ENCODE measurements around the gene CCDC144A. TPM values are rescaled to one million over a fixed set of nuclear protein-coding genes. Genes with fewer than 3 reads are reported as not detected.
"Not testable (repeated sequence)": the region's sequence is repeated elsewhere in the genome, so short reads cannot be mapped to it uniquely, and the experiment has no call there.

The CCDC144A gene
- total RNA-seq, 1 donor from 2014 or later: 3.0 TPM

DNA sequence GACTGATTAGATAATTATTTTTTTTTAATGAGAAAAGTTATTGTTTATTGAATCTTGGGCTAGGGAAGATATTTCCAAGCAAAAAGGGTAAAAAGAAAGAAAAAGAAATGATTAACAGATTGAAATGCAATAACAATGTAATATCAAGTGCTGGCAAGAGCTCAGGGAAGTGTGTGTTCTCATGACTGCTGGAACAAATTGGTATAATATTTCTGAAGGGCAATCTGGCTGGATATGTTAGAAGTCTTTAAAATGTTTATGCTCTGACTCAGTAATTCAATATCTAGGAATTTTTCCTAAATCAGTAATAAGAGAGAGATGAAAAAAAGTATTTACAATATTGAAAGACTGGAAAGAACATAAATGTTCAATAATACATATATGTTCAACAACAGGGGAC is 28.8 kb upstream of the CCDC144A start:
- peaks cover 18% of the 10 kb centered on the region for H3K27me3 Mint-ChIP-seq

DNA sequence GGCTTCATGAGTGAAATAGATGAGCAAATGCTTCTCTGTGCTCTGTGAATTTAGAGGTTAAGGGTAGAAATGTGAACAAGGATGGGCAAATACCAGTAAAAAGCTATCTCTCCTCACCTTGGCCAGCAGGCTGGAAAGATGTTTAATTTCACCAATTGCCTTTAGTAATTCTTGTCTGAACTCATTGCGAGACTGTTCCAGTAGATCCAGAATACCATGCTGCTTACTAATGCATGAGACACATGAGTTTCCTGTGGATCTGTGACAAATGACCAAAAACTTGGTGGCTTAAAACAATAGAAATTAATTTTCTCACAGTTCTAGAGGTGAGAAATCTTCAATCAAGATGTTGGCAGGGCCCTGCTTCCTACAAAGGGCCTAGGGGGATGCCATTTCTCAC is 27.1 kb upstream of the CCDC144A start:
- intact Hi-C loops (cut with micrococcal nuclease): no loop called here
- no peak overlapping the region for H3K27ac Mint-ChIP-seq
- peaks cover 10% of the 10 kb centered on the region for H3K4me1 Mint-ChIP-seq
- TF ChIP-seq, protein P1, sequence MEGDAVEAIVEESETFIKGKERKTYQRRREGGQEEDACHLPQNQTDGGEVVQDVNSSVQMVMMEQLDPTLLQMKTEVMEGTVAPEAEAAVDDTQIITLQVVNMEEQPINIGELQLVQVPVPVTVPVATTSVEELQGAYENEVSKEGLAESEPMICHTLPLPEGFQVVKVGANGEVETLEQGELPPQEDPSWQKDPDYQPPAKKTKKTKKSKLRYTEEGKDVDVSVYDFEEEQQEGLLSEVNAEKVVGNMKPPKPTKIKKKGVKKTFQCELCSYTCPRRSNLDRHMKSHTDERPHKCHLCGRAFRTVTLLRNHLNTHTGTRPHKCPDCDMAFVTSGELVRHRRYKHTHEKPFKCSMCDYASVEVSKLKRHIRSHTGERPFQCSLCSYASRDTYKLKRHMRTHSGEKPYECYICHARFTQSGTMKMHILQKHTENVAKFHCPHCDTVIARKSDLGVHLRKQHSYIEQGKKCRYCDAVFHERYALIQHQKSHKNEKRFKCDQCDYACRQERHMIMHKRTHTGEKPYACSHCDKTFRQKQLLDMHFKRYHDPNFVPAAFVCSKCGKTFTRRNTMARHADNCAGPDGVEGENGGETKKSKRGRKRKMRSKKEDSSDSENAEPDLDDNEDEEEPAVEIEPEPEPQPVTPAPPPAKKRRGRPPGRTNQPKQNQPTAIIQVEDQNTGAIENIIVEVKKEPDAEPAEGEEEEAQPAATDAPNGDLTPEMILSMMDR (IDR thresholded peaks at IDR 0.05): no peak
- DNase-seq (no peak), ATAC-seq (ENCODE audit: low read depth) (no peak)
- ChIA-PET CTCF (no interaction called here), POLR2A (no interaction called here)
- H3K4me3 Mint-ChIP-seq: no peak overlapping the region
- H3K27me3 Mint-ChIP-seq: peaks cover 18% of the 10 kb centered on the region
- H3K36me3 Mint-ChIP-seq (ENCODE audit: low read depth): no peaks in the 10 kb centered on the region
- H3K9me3 Mint-ChIP-seq: no peaks in the 10 kb centered on the region

More for the DNA sequence above, 28.8 kb upstream of the CCDC144A start:
- ChIA-PET POLR2A (no interaction called here), CTCF (no interaction called here)
- no peaks in the 10 kb centered on the region for H3K9me3 Mint-ChIP-seq
- intact Hi-C loops (cut with micrococcal nuclease): no loop called here
- ATAC-seq (ENCODE audit: low read depth) (no peak), DNase-seq (no peak)
- H3K36me3 Mint-ChIP-seq (ENCODE audit: low read depth): no peaks in the 10 kb centered on the region
- H3K4me3 Mint-ChIP-seq: no peak overlapping the region
- no peak overlapping the region for H3K27ac Mint-ChIP-seq
- TF ChIP-seq, protein P1 (IDR thresholded peaks at IDR 0.05): no peak
- H3K4me1 Mint-ChIP-seq: peaks cover 7% of the 10 kb centered on the region

DNA sequence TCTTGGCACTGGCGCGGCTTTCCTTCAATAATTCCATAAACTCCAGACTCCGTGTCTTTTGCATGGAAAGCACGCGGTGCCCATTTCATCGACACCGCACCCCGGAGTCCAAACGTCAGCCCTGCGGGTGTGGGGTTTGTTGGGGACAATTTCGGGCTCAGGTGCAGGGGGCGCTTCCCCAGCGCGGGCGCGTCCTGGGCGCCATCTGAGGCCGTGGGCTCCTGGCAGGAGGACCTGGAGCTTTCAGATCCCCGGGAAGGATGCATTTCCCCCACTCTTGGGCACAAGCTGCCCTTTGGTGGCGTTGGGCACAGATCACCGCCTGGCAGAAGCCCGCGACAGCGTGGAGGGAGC is 23.5 kb upstream of the CCDC144A start:
- intact Hi-C loops (cut with micrococcal nuclease); POLR2A ChIA-PET; CTCF ChIA-PET; H3K27ac Mint-ChIP-seq; DNase-seq; ATAC-seq (ENCODE audit: low read depth); H3K36me3 Mint-ChIP-seq (ENCODE audit: low read depth); H3K4me3 Mint-ChIP-seq; H3K9me3 Mint-ChIP-seq: not testable (repeated sequence)
- Mint-ChIP-seq H3K27me3 (peaks cover 11% of the 10 kb centered on the region), H3K4me1 (peaks cover 10% of the 10 kb centered on the region)

DNA sequence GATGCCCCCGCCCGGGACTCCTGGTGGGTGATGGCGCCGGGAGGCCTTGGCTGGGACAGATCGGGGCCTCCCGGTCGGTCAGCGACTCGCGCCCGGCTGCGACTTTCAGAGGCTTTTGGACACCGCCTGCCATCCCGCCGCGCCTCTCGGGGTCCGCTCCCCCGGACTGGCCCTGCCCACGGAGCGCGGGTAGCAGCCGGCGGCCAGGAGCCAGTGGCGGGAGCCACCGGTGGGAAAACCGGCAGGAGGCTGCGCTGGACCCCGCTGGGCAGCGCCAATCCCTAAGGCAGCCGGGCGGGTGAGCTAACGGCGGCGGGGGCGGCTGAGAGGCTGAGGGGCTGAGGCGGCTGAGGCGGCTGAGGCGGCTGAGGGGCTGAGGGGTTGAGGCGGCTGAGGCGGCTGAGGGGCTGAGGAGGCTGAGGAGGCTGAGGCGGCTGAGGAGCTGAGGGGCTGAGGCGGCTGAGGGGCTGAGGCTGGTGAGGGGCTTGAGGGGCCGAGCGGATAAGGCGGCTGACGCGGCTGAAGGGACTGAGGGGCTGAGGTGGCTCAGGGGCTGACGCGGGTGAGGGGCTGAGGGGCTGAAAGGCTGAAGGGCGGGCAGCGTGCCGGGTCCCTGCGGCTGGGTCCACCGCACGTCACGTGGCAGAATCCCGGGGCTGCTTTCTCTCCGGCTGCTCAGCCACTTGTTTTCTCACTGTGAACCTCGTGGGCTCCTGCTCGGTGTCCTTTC is 23.0 kb upstream of the CCDC144A start:
- H3K36me3 Mint-ChIP-seq (ENCODE audit: low read depth); H3K27ac Mint-ChIP-seq; H3K9me3 Mint-ChIP-seq; intact Hi-C loops (cut with micrococcal nuclease); CTCF ChIA-PET; POLR2A ChIA-PET: not testable (repeated sequence)
- peak; percentile 28 for DNase-seq
- Mint-ChIP-seq H3K4me1 (peaks cover 10% of the 10 kb centered on the region), H3K4me3 (peak overlapping the region; percentile 66), H3K27me3 (peaks cover 12% of the 10 kb centered on the region)
- peak; percentile 14 for ATAC-seq (ENCODE audit: low read depth)

DNA sequence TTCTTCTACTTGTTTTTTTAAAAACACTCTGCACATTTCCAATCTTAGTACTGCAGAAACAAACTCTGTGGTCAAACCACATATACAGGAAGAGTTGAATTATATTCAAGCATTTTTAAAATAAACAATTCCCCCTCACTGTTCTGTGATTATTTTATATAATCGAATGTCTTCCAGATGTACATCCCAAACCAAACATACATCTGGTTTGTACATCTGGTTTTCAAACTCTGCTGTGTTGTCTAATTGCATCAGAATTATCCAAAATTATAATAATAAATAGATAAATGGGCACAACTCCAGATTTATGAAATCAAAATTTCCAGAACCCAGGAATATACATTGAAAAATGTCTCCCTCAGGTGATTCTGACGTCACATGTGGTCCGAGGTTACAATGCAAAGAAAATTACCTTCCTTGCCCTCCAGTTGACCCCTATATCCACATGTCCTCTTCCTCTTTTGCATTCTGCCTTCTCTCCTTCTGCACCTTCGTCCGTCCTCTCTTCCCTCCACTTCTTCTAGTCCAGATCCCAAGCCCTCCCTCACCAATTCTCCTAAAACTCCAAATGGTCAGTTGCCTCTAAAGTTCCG is 13.3 kb upstream of the CCDC144A start:
- DNase-seq (no peak), ATAC-seq (ENCODE audit: low read depth) (no peak)
- Mint-ChIP-seq H3K9me3 (no peaks in the 10 kb centered on the region), H3K4me3 (no peak overlapping the region), H3K27ac (no peak overlapping the region), H3K27me3 (peaks cover 13% of the 10 kb centered on the region), H3K36me3 (ENCODE audit: low read depth) (no peaks in the 10 kb centered on the region), H3K4me1 (no peaks in the 10 kb centered on the region)
- ChIA-PET POLR2A (no interaction called here), CTCF (no interaction called here)
- TF ChIP-seq, protein P1 (IDR thresholded peaks at IDR 0.05): no peak
- intact Hi-C loops (cut with micrococcal nuclease): no loop called here

DNA sequence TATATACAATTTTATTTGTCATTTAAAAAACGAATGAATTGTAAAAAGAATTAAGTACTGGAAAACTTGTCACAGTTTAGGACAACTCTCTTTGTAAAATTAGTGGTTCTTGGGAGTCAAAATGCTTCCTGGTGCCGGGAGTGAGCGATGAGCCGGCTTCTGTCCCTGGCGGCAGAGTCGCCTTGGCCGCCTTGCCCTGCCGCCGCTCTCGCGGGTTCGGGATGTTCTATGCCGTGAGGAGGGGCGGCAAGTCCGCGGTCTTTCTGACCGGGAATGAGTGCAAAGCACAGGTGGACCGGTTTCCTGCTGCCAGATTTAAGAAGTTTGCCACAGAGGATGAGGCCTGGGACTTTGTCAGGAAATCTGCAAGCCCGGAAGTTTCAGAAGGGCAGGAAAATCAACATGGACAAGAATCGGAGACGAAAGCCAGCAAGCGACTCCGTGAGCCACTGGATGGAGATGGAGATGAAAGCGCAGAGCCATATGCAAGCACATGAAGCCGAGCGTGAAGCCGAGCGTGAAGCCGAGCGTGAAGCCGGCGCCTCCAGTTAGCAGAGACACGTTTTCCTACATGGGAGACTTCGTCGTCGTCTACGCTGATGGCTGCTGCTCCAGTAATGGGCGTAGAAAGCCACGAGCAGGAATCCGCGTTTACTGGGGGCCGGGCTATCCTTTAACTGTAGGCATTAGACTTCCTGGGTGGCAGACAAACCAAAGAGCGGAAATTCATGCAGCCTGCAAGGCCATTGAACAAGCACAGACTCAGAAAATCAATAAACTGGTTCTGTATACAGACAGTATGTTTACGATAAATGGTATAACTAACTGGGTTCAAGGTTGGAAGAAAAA is 6.5 kb upstream of the CCDC144A start:
- H3K27ac Mint-ChIP-seq; POLR2A ChIA-PET; H3K4me1 Mint-ChIP-seq; intact Hi-C loops (cut with micrococcal nuclease); H3K36me3 Mint-ChIP-seq (ENCODE audit: low read depth); CTCF ChIA-PET; H3K4me3 Mint-ChIP-seq; H3K9me3 Mint-ChIP-seq; ATAC-seq (ENCODE audit: low read depth); DNase-seq: not testable (repeated sequence)
- H3K27me3 Mint-ChIP-seq: peaks cover 15% of the 10 kb centered on the region

DNA sequence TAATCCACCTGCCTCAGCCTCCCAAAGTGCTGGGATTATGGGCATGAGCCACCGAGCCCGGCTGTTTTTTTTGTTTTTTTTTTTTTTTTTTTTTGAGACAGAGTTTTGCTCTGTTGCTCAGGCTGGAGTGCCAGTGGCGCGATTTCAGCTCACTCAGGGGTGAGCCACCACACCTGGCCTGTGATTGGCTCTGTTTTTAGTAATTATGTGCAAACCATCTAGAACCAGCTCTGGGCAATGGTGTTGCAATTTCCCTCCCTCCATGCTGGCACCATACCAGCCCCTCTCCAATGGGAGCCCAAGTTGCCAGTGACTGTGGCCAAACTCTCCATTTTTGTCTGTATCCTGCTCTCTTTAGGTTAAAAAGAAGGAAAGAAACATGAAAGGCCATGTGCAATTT is 4.0 kb upstream of the CCDC144A start:
- CTCF ChIA-PET; ATAC-seq (ENCODE audit: low read depth); H3K27ac Mint-ChIP-seq; H3K4me3 Mint-ChIP-seq; DNase-seq; H3K4me1 Mint-ChIP-seq; intact Hi-C loops (cut with micrococcal nuclease); POLR2A ChIA-PET; H3K9me3 Mint-ChIP-seq; H3K36me3 Mint-ChIP-seq (ENCODE audit: low read depth): not testable (repeated sequence)
- peaks cover 17% of the 10 kb centered on the region for H3K27me3 Mint-ChIP-seq

DNA sequence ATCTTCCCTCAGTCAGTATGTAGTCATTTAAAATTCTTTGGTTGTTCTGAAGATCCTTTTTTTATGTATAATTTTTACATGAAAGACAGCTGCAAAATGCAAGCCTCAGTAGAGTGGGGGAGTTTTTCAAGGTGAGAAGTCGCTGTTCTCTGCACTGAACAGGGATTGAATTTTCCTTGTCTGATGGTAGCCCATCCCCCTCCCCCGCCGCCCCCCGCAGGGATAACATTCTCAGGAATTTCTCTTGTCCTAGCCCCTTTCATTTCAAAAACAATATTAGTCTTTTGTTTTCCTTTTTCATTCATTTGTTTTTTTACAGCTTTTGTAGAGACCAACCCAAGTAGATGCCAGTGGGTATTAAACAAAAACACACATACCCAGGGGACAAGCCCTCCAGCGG is 2.9 kb upstream of the CCDC144A start:
- peaks cover 14% of the 10 kb centered on the region for H3K27me3 Mint-ChIP-seq
- H3K9me3 Mint-ChIP-seq; POLR2A ChIA-PET; H3K36me3 Mint-ChIP-seq (ENCODE audit: low read depth); H3K4me1 Mint-ChIP-seq; H3K27ac Mint-ChIP-seq; H3K4me3 Mint-ChIP-seq; intact Hi-C loops (cut with micrococcal nuclease); CTCF ChIA-PET; DNase-seq; ATAC-seq (ENCODE audit: low read depth): not testable (repeated sequence)

DNA sequence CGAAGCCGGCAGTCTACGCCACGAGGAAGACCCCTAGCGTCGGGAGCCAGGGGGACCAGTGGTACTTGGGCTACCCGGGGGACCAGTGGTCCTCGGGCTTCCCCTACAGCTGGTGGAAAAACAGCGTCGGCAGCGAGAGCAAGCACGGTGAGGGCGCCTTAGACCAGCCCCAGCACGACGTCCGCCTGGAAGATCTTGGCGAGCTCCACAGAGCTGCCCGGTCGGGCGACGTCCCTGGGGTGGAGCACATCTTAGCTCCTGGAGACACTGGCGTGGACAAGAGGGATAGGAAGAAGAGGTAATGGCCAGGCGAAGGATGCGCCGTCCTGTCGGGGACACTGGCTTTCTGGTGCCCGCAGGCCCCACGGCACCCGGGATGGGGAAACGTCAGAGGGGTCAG is 406 bp downstream of the CCDC144A start:
- H3K4me3 Mint-ChIP-seq; H3K4me1 Mint-ChIP-seq; H3K27me3 Mint-ChIP-seq; CTCF ChIA-PET; H3K36me3 Mint-ChIP-seq (ENCODE audit: low read depth); H3K9me3 Mint-ChIP-seq; ATAC-seq (ENCODE audit: low read depth); intact Hi-C loops (cut with micrococcal nuclease); H3K27ac Mint-ChIP-seq; DNase-seq; POLR2A ChIA-PET: not testable (repeated sequence)
